IPS-NIHi7 (cell line): ENCODE measurements around the gene PDE8B.

Experiments
- DNase-seq: peaks from one replicate; pipeline ENCODE4 v3.0.0; 2012; ENCODE audit warnings: mixed read lengths; ENCODE audit errors: extremely low spot score

PDE8B gene, protein sequence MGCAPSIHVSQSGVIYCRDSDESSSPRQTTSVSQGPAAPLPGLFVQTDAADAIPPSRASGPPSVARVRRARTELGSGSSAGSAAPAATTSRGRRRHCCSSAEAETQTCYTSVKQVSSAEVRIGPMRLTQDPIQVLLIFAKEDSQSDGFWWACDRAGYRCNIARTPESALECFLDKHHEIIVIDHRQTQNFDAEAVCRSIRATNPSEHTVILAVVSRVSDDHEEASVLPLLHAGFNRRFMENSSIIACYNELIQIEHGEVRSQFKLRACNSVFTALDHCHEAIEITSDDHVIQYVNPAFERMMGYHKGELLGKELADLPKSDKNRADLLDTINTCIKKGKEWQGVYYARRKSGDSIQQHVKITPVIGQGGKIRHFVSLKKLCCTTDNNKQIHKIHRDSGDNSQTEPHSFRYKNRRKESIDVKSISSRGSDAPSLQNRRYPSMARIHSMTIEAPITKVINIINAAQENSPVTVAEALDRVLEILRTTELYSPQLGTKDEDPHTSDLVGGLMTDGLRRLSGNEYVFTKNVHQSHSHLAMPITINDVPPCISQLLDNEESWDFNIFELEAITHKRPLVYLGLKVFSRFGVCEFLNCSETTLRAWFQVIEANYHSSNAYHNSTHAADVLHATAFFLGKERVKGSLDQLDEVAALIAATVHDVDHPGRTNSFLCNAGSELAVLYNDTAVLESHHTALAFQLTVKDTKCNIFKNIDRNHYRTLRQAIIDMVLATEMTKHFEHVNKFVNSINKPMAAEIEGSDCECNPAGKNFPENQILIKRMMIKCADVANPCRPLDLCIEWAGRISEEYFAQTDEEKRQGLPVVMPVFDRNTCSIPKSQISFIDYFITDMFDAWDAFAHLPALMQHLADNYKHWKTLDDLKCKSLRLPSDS

DNA sequence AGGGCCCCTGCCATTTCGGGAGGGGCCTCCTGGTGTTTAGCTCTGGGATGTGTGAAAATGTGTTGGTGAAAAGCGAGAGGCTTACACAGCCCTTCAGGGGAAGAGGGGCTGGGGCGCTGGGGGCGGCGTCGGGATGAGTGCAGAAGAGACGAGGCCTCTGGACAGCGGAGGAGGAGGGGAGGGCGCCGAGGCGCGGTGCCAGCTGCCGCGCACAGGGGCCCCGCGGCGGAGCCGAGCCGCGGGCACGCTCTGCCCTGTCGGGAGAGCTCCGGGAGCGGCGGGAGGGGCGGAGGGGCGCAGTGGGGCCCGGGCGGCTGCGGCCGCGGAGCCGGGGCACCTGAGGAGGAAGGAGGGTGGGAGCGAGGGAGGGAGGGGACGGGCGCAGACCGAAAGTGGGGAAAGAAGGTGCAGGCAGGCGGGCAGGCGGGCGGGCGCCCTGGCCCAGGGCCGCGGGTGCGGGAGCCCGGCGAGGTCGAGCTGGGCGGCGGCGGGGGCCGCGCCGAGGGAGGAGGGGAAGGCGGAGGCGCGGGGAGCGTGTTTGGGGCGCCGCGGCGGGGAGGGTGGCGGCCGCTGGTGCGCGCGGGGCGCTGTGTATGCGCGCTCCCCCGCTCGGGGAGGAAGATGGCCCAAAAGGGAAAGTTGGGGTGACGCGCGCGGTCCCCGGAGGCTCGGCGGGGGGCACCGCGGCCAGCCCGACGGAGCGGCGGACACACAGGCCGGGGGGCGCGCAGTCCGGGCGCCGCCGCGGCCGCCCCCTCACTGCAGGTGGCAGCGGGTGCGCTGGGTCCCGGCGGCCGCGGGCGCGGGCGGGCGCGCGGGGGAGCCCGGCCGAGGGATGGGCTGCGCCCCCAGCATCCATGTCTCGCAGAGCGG, at the start of gene PDE8B:
Gene PDE8B (plus strand): TSS at position 590 of the 873 bp plus-strand sequence. CDS start 246 bp downstream, at position 836.
- DNase-seq = peak; percentile 40

DNA sequence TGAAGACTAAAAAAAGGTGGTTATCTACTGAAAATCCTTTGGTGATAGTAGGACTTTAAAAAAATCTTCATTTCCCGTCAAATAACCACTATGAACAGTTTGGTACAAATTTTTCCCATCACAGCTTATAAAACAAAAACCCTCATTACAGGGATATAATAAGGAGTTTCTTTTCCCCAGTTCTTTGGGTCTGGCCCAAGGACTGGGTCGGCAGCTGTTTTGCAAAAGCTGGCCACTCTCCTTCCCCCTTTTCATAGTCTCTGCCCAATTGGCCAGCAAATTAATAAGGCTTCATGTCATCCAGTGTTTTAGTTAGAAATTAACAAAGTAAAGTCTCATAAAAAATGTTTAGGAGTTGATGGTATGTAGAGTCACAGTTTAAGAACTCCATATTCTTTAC, 47.0 kb upstream of the PDE8B start:
- DNase-seq = no peak

DNA sequence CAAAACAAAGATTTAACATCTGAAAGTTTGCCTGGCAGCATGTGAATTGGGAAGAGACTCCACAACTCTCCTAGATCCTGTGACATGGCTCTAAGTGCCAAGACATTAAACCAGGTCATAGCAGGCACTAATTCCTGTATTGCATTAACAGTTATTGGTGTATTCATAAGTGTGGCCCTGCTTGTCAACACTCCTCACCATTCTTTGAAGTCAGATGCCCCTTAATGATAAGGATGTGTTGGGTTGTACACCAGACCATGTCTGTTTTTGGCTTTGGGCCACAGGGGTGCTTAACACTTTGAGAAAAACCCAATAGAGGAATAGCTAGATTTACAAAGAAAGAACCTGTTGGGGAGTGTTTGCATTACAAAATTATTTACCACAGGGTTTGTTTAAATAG, 43.4 kb upstream of the PDE8B start:
- no peak for DNase-seq

DNA sequence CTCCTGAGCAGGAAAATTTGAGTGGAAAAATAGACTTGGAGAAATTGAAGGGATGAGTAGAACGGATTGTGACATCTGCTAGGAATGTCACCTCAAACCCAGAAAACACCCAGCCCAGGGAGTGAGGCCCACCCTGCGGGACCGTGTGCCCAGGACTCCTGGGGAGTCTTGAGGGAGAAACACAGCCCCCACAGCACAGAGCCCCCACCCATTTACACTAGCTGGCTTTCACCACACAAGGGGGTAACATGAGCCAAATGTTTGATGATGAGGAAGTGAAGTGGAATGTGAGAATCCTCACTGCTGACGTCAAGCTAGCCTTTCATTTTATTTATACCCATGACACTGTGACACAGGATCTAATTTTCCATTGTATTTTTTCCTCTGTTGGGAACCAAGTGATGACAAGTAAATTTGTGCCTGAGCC, 42.8 kb upstream of the PDE8B start:
- no peak for DNase-seq

DNA sequence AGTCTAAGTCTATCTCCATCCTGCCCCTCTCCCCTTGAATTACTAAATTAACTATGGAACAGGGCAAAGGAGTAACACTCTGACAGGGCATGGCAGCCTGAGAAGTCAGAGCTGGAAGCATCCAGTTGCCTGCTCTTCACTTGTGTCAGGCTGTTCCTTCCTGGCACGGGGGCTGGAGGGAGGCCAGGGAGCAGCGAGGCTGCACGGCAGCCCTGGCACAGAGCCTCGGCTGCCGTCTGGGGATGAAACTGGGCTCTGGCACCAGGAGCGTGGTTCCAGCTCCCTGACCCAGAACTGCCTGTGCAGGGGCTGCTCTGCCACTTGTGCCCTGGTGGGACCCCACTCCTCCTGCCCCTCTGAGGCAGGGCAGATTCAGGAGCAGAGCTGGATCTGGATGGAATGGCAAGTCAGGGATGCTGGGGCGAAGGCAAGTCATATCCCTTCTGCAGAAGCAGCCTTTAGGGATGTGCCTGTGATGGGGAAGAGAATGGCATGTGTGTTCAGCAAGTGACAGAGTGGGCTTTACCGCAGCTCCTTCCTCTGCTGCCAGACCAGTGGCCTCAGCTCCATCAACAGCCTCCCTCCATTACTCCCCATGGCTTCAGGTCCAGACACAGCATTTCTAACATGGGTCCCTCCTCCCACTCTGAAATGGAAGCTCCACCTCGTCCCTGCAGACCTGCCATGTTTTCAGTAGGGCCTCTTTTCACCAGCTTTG, 42.2 kb upstream of the PDE8B start:
- DNase-seq = no peak

DNA sequence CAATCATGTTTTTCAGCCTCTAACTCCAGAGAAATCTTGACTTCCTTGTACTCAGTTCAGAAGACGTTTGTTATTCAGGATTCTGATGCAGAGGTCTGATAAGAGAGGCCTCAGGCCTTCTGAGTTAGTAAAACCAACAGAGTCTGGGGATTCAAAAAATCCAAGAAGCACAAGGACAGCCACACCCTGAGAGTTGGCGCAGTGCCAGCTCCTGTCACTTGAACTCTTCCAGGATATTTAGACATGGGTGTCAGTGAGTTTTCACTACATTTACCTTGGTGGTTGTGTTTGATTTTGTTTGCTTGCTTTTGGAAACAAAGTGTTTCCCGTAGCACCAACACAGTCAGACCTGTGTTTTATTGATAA, 41.6 kb upstream of the PDE8B start:
- DNase-seq = no peak

DNA sequence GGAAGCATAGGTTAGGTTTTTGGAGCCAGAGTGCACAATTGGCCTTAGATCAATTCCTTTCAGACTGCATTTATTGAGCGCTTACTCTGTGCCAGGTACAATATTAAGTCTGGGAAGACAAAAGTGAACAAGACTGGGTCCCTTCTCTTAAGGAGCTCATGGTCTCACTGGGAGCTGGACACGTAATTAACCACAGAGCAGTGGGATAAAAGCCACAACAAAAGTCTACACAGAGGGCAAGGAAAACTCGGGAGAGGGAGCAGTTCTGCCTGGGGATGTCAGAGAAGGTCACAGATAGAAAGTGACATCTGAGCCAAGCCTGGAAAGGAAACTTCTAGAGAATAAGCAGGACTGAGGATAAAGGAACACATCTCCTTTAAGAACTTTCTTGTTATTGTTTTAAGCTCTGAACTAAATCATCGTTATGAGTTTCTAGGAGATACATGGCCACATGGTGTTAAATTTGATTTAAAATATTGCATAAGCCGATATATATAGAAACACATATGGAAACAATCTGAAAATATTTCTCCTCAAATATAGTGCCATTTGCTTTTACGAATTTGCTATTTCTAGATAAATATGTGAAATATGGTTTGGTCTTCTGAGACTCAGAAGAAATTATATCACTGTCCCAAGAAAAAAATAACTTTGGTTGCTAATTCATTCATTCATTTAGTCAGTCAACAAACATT, 40.1 kb upstream of the PDE8B start:
- no peak for DNase-seq

DNA sequence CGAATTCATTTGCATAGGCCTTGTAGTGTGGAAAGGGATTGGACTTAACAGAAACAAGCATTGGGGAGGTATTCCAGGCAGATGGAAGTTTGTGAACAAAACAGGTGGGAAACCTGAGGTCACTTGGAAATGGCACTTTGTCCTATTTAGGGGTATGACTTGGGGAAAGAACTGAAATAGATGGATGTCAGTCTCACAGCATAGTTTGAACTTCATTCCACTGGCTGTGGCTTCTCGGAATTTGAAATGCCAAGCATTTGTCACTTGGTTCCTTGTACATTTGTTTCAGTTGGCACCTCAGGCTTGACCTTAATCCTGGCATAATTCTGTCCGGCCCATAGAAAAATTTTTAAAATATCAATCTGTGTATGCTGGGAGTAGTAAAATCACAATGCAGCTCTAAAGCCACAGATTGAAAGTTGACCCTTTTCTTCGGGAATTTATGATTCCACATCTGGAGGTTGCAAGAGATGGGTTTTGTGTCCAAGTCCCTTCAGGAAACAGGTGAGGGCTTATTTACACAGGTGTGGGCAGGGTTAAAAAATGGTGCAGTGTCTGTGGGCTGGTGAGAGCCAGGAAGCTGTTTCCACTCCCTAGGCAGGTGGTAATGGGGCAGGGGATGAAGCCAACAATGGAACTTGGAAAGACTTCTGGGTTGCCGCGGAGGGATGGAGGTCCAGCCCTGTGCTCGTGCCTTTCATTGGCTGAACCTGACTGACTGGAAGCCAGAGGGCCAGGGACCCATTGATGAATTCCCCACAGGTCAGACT, 39.2 kb upstream of the PDE8B start:
- no peak for DNase-seq

DNA sequence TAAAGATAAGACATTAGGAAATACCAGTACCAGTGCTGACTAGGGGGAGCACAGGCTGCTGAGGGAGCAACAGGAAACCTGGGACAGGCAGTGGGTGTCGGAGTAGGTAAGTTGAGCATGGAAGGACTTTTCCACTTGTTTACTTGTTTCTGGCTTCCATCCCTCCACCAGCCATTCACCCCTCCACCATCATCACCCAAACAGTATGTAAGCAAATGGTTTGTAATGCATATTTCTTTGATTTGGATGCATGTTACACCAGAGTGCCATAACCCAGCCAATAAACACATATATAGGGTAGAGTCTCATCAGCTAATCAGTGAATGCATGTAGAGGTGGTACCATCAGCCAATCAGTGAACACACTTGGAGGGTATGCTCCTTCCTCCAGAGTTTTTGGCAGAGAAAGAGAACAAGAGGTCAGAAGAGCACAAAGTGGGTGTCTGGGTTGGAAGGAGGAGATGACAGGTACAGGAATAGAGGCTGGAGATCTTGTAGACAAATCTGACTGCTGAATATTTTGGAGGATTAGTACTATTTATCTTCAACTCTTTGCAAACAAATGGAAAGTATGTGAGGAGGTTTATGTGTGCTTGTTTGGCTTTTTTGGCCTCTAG, 37.7 kb upstream of the PDE8B start:
- DNase-seq = no peak

DNA sequence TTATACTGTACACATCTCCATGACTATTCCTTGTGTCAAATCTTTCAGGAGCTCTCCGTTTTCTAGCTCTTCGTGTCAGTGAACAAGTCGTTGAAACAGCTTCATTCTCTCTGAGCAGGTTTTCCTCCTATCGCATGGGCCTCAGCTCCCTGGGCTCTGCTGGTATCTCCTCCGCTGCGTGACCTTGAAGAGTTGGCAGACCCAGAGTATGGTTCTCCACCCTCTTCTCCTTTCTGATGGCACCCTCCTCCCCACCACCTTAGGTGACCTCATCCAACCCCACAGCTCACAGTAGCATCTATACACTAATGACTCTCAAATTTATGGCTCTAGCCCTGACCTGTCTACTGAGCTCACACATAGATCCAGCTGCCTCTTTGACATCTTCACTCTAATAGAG, 36.0 kb upstream of the PDE8B start:
- no peak for DNase-seq

DNA sequence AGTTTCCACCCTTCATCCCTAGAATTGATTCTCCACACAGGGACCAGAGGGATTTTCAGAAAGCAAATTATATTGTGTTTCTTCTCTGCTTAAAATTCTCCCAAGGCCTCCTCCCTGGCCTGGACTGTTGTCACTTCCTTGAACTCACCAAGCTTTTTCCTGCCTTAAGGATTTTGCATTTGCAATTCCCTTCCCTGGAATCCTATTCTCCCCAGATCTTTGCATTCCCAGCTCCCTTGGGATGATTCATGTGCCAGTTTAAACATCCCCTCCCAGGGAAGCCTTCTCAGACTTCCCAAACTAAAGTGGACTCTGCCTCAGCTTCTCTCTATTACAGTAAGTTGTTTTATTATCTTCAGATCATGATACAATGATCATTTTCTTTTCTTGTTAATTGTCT, 35.2 kb upstream of the PDE8B start:
- DNase-seq = peak; percentile 49

DNA sequence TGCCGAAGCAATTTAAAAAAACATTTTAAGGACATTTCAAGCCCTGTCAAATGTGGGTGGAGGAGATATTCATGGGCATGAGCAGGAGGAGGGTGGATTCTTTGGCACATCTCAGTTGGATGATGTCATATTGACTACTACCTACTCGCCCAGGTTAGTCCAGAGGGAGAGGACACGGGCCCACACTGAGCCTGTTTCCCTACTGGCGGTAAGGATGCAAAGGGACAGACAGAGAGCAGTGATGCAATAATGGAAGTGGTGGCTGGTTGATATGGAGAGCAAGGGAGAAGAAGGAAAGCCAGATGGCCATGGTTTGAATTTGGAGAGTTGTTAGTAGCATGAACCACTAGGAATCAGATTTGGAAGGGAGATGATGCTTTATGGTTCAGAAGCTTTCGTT, 34.1 kb upstream of the PDE8B start:
- DNase-seq = no peak

DNA sequence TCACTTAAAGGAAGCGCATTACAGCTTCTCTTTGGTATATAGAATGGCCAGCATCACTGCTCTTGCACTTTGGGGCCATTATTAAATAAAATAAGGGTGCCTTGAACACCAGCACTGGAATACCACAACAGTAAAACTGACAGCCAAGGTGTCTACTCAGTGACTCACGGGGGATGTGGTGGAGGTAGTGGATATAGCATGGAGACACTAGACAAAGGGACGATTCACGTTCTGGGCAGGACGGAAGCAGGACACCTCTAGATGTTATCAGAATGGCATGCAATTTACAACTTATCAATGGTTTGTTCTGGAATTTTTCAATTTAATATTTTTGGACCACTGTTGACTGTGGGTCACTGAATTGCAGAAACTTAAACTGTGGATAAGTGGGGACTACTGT, 32.9 kb upstream of the PDE8B start:
- DNase-seq = no peak

DNA sequence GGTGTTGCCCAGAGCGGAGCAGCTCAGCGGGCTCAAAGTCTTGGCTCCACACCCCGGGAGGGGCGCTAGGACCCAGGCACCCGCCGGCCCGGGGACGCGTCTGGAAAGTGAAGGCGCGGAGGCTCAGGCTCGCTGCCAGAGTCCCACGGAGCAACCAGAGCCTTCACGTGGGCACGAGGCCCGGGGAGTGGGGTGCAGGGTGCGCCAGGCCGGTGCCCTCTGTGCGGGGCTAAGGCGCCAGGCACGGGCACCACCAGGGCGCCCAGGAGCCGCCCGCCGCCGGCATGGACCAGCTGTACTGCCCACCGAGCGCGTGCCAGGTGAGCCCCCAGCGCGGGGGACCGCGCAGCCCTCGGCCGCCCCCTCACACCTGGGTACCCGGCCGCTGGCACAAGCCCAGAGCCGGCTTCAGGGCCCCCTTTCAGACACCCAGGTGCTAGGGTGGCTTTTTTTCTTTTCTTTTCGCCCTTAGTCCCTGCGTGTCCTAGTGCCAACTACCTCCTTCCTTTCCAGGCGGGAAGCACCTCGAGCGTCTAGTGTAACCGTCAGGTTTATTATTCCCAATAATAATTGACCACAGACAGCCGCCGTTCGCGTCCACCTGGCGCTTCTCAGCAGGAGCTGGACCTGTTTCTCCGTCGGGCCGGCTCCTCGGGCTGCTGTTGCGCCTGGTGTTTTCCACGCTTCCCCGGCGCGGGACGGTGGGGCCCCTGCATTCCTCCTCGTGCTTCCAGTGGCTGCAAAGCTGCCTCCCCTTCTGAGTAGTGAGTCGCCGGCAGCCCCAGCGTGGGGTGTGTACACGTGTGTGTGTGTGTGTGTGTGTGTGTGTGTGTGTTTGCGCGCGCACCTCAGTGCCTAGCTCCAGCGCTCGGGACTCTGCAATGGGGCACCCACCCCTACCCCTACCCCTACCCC, 30.1 kb upstream of the PDE8B start:
- DNase-seq = peak; percentile 56

DNA sequence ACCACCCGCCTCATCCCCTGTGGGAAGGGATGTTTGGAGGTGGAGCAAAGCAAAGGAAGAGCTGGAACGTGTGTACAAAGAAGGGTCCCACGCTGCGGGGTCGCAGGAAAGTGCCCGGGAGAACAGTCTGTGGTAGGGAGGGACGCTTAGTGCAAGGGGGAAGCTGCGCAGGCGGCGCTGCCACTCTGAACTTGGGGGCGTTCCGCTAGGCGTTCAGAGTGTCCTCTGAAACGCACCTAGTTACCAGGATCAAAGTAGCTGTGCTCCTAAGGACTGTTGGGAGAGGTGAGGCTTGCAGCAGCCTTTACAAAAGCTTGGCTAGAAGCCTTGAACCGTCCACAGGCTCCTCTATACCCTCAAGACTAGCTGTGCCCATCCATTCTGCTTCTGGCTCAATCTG, 29.3 kb upstream of the PDE8B start:
- no peak for DNase-seq

DNA sequence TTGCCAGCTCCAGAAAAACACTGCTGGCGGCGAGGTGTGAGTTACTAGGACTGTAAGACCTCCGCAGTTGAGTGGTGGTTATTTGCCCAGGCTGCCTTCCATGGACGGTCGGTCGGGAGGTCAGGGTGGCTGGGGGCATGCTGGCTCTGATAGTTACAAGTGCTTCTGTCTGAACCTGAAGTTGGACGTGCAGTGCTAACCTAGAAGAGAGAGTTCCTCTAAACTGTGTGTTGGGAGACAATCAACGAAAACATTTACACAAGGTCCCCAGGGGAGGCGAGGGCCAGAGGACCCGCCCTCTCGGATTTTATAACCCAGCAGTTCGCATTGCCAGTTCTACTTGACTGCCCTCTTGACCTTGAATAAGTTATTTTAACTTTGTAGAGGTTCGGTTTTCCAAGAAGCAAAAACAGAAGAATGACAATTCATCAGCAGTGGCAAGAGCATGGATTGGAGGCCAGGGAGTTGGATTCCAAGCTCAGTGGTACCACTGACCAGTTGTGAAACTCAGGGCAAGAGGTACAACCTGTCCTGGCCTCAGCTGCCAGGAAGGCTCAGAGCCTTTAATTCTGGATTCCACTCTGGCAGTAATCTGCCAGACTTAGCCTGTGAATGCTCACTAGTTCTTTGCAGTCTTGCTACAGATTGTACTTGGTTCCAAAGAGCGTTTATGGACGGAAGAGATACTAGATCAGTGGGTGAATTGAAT, 28.7 kb upstream of the PDE8B start:
- DNase-seq = no peak

DNA sequence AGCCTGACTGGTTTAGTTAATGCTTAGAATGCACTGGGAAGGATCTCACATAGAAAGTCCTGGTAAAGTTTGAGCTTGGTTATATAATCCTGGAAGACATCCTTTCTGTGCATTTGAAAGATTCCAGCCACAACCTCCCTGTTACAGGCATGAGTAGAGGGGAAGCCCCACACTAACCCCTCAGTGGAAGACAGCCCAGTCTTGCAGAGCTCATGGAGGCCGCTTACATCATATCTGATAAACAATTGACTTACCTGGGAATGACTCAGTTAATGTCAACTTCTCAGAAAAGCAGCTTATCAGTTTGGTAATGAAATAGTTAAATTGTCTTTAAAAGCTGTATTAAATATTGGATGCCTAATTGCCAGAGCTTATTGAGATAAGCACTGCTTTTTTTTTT, 28.1 kb upstream of the PDE8B start:
- DNase-seq = no peak
